Stomach smooth muscle (tissue), 2 donors: Measurements from ENCODE around the gene CCDC146.

Experiments
- H3K27ac ChIP-seq: one replicate; pipeline ENCODE4 v1.7.0; 2013; ENCODE audit warnings: mild to moderate bottlenecking, low read length, inconsistent platforms
- H3K27me3 ChIP-seq, 2 donors: one replicate each; pipeline ENCODE4 v1.7.0; 2013; ENCODE audit warnings: low read length in 2 of 2; ENCODE audit not compliant: insufficient read depth in 2 of 2, control insufficient read depth in 1 of 2
- H3K36me3 ChIP-seq, 2 donors: one replicate each; pipeline ENCODE4 v1.7.0; 2013; ENCODE audit warnings: low read length in 2 of 2; ENCODE audit not compliant: control insufficient read depth in 2 of 2, insufficient read depth in 2 of 2
- H3K4me1 ChIP-seq: one replicate; pipeline ENCODE4 v1.7.0; 2013; ENCODE audit warnings: low read length; ENCODE audit not compliant: control insufficient read depth, insufficient read depth
- H3K4me3 ChIP-seq, 2 donors: one replicate each; pipeline ENCODE4 v1.7.0; 2013; ENCODE audit warnings: low read length in 2 of 2
- H3K9ac ChIP-seq, 2 donors: one replicate each; pipeline ENCODE4 v1.7.0; 2013; ENCODE audit warnings: low read length in 2 of 2, mild to moderate bottlenecking in 1 of 2
- H3K9me3 ChIP-seq, 2 donors: one replicate each; pipeline ENCODE4 v1.7.0; 2013; ENCODE audit warnings: low read length in 2 of 2; ENCODE audit not compliant: control insufficient read depth in 2 of 2
- donor health status: healthy.
- donor health status: Pancreatic carcinoma.

The CCDC146 gene

DNA sequence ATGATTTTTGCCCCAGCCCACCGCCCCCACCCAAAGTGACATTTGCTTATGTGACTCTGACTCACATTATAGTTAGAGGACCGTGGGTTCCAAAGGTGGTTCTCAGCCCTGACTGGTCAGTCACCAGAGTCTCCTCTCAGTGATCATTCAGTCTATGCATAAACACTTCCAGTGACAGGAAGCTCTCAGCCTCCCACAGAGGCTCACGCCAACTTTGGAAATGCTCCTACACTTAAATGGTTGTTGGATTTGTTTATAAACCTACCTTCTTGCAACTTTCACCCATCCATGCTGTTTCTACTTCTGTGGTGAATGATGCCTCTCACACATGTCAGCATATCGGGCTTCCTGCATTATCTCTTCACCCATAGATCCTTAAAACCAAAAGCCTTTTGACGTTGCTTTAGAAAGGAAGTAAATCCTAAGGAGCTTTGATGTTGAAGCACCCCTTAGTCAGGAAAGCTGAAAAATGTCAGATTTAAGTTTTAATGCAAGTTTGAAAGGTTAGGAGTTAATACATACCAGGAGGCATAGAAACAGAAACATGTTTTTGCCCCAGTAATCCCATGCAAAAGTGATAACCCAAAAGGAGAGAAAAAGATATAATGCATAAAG, 123.7 kb downstream of the CCDC146 start:
- Histone ChIP-seq H3K27ac (no peak overlapping the region), H3K4me3 (peak overlapping the region; percentile 10 to 24), H3K27me3 (no peaks in the 10 kb centered on the region), H3K36me3 (no peaks in the 10 kb centered on the region), H3K9ac (no peak overlapping the region), H3K9me3 (no peaks in the 10 kb centered on the region), H3K4me1 (peaks cover 19% of the 10 kb centered on the region)

DNA sequence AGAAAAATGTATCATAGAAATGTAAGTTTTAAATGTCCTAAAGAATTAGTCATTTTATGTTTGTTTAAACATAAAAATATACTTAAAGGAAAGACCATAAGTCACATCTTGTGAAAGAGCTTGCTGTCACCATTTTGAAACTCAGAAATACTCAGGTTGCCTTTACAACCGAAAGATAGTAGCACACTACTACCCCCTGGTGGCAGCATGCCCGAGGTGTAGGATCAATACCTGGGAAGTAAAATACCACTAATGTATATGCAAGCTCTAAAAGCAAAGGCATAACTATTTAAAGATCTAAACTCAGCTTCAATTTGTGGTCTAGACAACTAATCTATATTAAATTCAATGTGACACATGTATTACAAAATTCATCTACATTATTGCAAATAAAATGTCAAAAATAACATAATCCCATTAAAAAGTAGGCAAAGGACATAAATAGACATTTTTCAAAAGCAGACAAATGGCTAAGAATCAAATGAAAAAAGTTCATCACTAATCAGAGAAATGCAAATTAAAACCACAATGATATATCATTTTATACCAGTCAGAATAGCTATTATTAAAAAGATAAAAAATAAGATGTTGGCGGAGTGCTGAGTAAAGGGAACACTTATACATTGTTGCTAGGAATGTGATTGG, 124.9 kb downstream of the CCDC146 start:
- H3K4me3 ChIP-seq = no peak overlapping the region
- no peak overlapping the region for H3K9ac ChIP-seq
- H3K4me1 ChIP-seq = peaks cover 12% of the 10 kb centered on the region
- no peak overlapping the region for H3K27ac ChIP-seq
- no peaks in the 10 kb centered on the region for H3K27me3 ChIP-seq
- H3K36me3 ChIP-seq = no peaks in the 10 kb centered on the region
- H3K9me3 ChIP-seq = no peaks in the 10 kb centered on the region

GRCh38 chr7:77248154-77248553, 125.7 kb downstream of the CCDC146 start:
- H3K9me3 ChIP-seq = no peaks in the 10 kb centered on the region
- H3K27me3 ChIP-seq = no peaks in the 10 kb centered on the region
- H3K9ac ChIP-seq = no peak overlapping the region
- H3K27ac ChIP-seq = no peak overlapping the region
- peaks cover 17% of the 10 kb centered on the region for H3K4me1 ChIP-seq
- no peak overlapping the region for H3K4me3 ChIP-seq
- H3K36me3 ChIP-seq = no peaks in the 10 kb centered on the region

DNA sequence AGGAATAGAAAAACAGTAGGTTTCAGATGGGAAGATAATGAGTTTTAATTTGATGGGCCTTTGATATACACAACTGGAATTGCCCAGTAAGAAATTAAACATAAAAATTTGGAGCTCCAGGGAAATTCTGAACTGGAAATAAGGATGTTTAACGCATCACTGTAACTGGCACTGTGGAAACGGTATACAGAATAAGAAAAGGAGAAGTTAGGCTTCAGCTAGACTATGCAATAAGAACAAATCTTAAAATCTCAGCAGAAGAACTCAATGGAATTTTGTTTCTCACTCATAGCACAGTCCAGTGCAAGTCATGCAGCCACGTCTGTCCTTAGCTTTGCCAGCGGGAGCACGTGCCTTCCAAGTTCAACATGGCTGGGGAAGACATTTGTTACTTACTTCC, 130.1 kb downstream of the CCDC146 start:
- H3K4me1 ChIP-seq = peaks cover 6% of the 10 kb centered on the region
- no peak overlapping the region for H3K27ac ChIP-seq
- no peak overlapping the region for H3K4me3 ChIP-seq
- no peaks in the 10 kb centered on the region for H3K9me3 ChIP-seq
- no peaks in the 10 kb centered on the region for H3K27me3 ChIP-seq
- H3K36me3 ChIP-seq = peaks cover 0 to 2% of the 10 kb centered on the region in 2 donors
- H3K9ac ChIP-seq = no peak overlapping the region

DNA sequence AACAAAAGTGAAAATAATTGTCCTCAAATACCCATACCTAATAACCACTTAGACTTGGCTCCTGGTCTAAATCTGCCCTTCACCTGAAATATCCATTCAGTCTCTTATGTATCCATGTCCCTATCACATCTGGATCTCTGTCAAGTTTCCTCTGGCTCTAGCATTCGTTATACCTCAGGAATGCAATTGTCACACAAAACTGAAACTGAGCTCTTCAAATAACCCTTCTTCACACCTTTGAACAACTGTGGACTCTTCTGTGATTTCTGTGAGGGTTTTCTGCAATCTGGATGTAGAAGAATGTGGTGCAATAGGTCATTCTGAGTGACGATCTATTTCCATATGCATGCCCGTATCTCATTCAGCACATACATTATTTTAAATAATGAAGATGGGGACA, 130.7 kb downstream of the CCDC146 start:
- Histone ChIP-seq H3K27me3 (no peaks in the 10 kb centered on the region), H3K9me3 (no peaks in the 10 kb centered on the region), H3K36me3 (peaks cover 0 to 2% of the 10 kb centered on the region in 2 donors), H3K9ac (no peak overlapping the region), H3K4me1 (peaks cover 6% of the 10 kb centered on the region), H3K27ac (no peak overlapping the region), H3K4me3 (no peak overlapping the region)

DNA sequence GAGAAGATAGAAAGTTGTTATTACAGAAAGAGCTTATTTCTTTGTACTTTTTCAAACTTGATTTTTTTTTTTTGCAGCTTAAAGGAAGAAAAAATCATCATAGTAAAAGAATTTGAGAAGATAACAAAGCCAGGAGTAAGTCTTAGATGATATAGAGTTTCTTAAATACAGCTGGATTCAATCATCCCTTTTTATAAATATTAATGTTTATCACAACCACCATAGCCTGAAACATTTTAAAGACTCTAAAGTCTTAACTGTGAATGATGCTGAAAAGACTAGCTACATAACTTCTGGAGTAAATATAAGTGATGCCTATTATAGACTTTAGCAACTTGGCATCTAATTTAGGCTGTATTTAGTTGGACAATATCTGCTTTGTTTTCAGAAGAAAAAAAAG, 132.0 kb downstream of the CCDC146 start:
- H3K4me1 ChIP-seq = peaks cover 6% of the 10 kb centered on the region
- H3K36me3 ChIP-seq = peaks cover 0 to 2% of the 10 kb centered on the region in 2 donors
- H3K4me3 ChIP-seq = no peak overlapping the region
- no peak overlapping the region for H3K27ac ChIP-seq
- no peaks in the 10 kb centered on the region for H3K9me3 ChIP-seq
- H3K9ac ChIP-seq = no peak overlapping the region
- no peaks in the 10 kb centered on the region for H3K27me3 ChIP-seq

- Histone ChIP-seq H3K4me1 (peaks cover 6% of the 10 kb centered on the region), H3K9ac (no peak overlapping the region), H3K9me3 (no peaks in the 10 kb centered on the region), H3K36me3 (peaks cover 0 to 2% of the 10 kb centered on the region in 2 donors), H3K27me3 (no peaks in the 10 kb centered on the region), H3K27ac (no peak overlapping the region), H3K4me3 (no peak overlapping the region)
These were observed 132.5 kb downstream of the CCDC146 start for GRCh38 chr7:77254915-77255314.

DNA sequence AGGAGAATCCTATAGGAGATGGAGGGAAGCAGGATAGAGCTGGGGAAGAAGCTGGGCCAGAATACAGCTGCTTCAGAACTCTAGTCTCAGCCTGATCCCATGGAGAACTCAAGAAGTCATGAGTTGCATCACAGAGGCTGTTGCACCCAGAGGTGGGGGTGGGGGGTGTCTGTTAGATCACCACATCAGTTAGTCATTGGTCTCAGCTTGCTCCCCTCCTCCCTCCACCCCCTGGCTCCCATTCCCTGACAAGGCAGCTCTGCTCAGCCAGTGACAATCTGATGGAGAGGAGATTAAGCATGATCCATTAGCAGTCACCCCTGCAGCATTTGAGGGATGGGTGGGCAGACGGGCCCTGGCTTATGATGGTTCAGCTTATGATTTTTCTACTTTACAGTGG, 135.6 kb downstream of the CCDC146 start:
- Histone ChIP-seq H3K9ac (no peak overlapping the region), H3K27ac (no peak overlapping the region), H3K4me3 (no peak overlapping the region), H3K9me3 (no peaks in the 10 kb centered on the region), H3K4me1 (peaks cover 2% of the 10 kb centered on the region), H3K27me3 (no peaks in the 10 kb centered on the region), H3K36me3 (peaks cover 0 to 5% of the 10 kb centered on the region in 2 donors)

- Histone ChIP-seq H3K27ac (no peak overlapping the region), H3K4me3 (no peak overlapping the region), H3K9ac (no peak overlapping the region), H3K9me3 (no peaks in the 10 kb centered on the region), H3K27me3 (no peaks in the 10 kb centered on the region), H3K4me1 (no peaks in the 10 kb centered on the region), H3K36me3 (peaks cover 0 to 5% of the 10 kb centered on the region in 2 donors)
These were observed 136.2 kb downstream of the CCDC146 start for GRCh38 chr7:77258593-77258992.

DNA sequence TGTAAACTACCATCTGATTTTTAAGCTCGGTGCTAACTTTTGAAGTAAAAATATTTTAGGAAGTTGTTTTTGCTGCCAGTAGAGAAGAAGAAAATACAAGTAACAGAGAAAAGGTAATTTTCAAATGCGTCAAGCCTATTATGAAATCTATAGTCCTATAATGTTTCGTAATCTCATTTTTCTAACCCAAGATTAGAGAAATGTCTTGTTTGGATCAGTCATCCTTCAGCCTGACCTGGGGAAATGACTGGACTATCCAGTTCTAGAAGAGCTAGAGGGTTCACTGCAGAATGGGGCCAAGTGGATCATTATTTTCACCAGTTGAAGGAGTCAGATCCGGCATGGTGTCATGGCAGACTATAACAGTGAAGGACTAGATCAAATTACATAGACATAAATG, 139.9 kb downstream of the CCDC146 start:
- Histone ChIP-seq H3K9ac (no peak overlapping the region), H3K4me1 (no peaks in the 10 kb centered on the region), H3K36me3 (peaks cover 0 to 4% of the 10 kb centered on the region in 2 donors), H3K9me3 (no peaks in the 10 kb centered on the region), H3K27me3 (no peaks in the 10 kb centered on the region), H3K4me3 (no peak overlapping the region), H3K27ac (no peak overlapping the region)

- no peaks in the 10 kb centered on the region for H3K27me3 ChIP-seq
- H3K4me1 ChIP-seq = peaks cover 6% of the 10 kb centered on the region
- peaks cover 0 to 4% of the 10 kb centered on the region in 2 donors for H3K36me3 ChIP-seq
- no peak overlapping the region for H3K9ac ChIP-seq
- no peaks in the 10 kb centered on the region for H3K9me3 ChIP-seq
- H3K4me3 ChIP-seq = no peak overlapping the region
- H3K27ac ChIP-seq = no peak overlapping the region
These were observed 143.3 kb downstream of the CCDC146 start for GRCh38 chr7:77265666-77266065.
